ENCODE measurements around the gene HS3ST4. TPM values are rescaled to one million over a fixed set of nuclear protein-coding genes. Genes with fewer than 3 reads are reported as not detected.

The HS3ST4 gene
- total and polyA plus RNA-seq, 2 experiments from 2014 or later, result 0.44 to 2.1 TPM

- no peaks in the 10 kb centered on the region for H3K36me3 ChIP-seq (ENCODE audit: insufficient read depth)
- H3K4me3 ChIP-seq, result no peak overlapping the region
- no peak overlapping the region for H3K27ac Mint-ChIP-seq
- H3K9me3 Mint-ChIP-seq, result peaks cover 75% of the 10 kb centered on the region
- no peaks in the 10 kb centered on the region for H3K27me3 ChIP-seq (ENCODE audit: insufficient read depth)
- no peak for TF ChIP-seq CREB1 (CRISPR knock-in tag; IDR thresholded peaks at IDR 0.05; ENCODE audit: low read depth)
- TF ChIP-seq ZNF114 (CRISPR knock-in tag; IDR thresholded peaks at IDR 0.05), result no peak
- no peak for TF ChIP-seq CTCF (conservative IDR thresholded peaks at IDR 0.05; ENCODE audit: low read depth in 2 of 2)
- ATAC-seq, result no peak
- H3K36me3 Mint-ChIP-seq (ENCODE audit: low read depth), result peaks cover 11% of the 10 kb centered on the region; the same call in 2 of the 3 replicates
- H3K27me3 Mint-ChIP-seq (ENCODE audit: insufficient read depth, low read depth, poor library complexity), result no peaks in the 10 kb centered on the region
- H4K20me1 ChIP-seq (replicated peaks; ENCODE audit: insufficient read depth), result no peaks in the 10 kb centered on the region
- no peaks in the 10 kb centered on the region for H3F3A ChIP-seq (replicated peaks; ENCODE audit: low read depth)
- no peak overlapping the region for H3K27ac ChIP-seq (ENCODE audit: low read depth)
- DNase-seq (ENCODE audit: low spot score), result no peak
- H3K4me1 Mint-ChIP-seq, result no peaks in the 10 kb centered on the region
- no peaks in the 10 kb centered on the region for H3K4me1 ChIP-seq (ENCODE audit: insufficient read depth)
- H3K79me2 ChIP-seq (replicated peaks; ENCODE audit: insufficient read depth), result no peaks in the 10 kb centered on the region
- no peak overlapping the region for H3K4me3 Mint-ChIP-seq
- H3K4me2 ChIP-seq, result no peak overlapping the region
- no peaks in the 10 kb centered on the region for H3K9me2 ChIP-seq (ENCODE audit: insufficient read depth)
- no peak overlapping the region for H2AFZ ChIP-seq
Measured at GRCh38 chr16:25798065-25798464, 106.3 kb downstream of the HS3ST4 start.

- Histone ChIP-seq H2AFZ (no peak overlapping the region), H3K9me2 (ENCODE audit: insufficient read depth) (no peaks in the 10 kb centered on the region), H3F3A (replicated peaks; ENCODE audit: low read depth) (no peaks in the 10 kb centered on the region), H3K4me3 (no peak overlapping the region), H3K27me3 (ENCODE audit: insufficient read depth) (no peaks in the 10 kb centered on the region), H3K79me2 (replicated peaks; ENCODE audit: insufficient read depth) (no peaks in the 10 kb centered on the region), H3K4me1 (ENCODE audit: insufficient read depth) (no peaks in the 10 kb centered on the region), H3K27ac (ENCODE audit: low read depth) (no peak overlapping the region), H4K20me1 (replicated peaks; ENCODE audit: insufficient read depth) (no peaks in the 10 kb centered on the region), H3K4me2 (no peak overlapping the region), H3K36me3 (ENCODE audit: insufficient read depth) (no peaks in the 10 kb centered on the region)
- no peak for DNase-seq (ENCODE audit: low spot score)
- Mint-ChIP-seq H3K9me3 (peaks cover 82% of the 10 kb centered on the region), H3K27me3 (ENCODE audit: insufficient read depth, low read depth, poor library complexity) (no peaks in the 10 kb centered on the region), H3K36me3 (ENCODE audit: low read depth) (peaks cover 11% of the 10 kb centered on the region; the same call in 2 of the 3 replicates), H3K4me3 (no peak overlapping the region), H3K27ac (no peak overlapping the region), H3K4me1 (no peaks in the 10 kb centered on the region)
- no peak for ATAC-seq
- TF ChIP-seq ZNF331 (CRISPR knock-in tag; IDR thresholded peaks at IDR 0.05; ENCODE audit: low read depth) (no peak), CTCF (conservative IDR thresholded peaks at IDR 0.05; ENCODE audit: low read depth in 2 of 2) (no peak), POLR2AphosphoS5 (IDR thresholded peaks at IDR 0.05; ENCODE audit: low read depth) (no peak), EZH2phosphoT487 (IDR thresholded peaks at IDR 0.05; ENCODE audit: unreplicated experiment) (no peak), EZH2 (IDR thresholded peaks at IDR 0.05; ENCODE audit: low read depth, unreplicated experiment) (no peak)
Measured at GRCh38 chr16:25799816-25800215, 108.1 kb downstream of the HS3ST4 start.
